RWPE2 (cell line): ENCODE measurements around the gene PLEKHG4B.
A peak's percentile ranks its signal among the peaks of the same experiment; 100 is the strongest.
"Not testable (repeated sequence)": the region's sequence is repeated elsewhere in the genome, so short reads cannot be mapped to it uniquely, and the experiment has no call there.

Experiments
- ATAC-seq: fragments of 200-7000 bp; cut with Tn5 transposase; 3 replicates; pipeline ENCODE4 v1.9.1; 2021; ENCODE audit warnings: low read depth
- DNase-seq: peaks from one replicate; pipeline ENCODE4 v3.0.0-alpha.2; 2020; ENCODE audit warnings: low spot score
- H3K27ac ChIP-seq: fragments of 450-650 bp; 2 replicates; pipeline ENCODE4 v1.5.1; 2017; ENCODE audit warnings: mild to moderate bottlenecking; ENCODE audit not compliant: poor library complexity, severe bottlenecking
- H3K27me3 ChIP-seq: fragments of 250-450 bp; sonication (Bioruptor Pico); 2 replicates; pipeline ENCODE4 v1.5.1; 2021; ENCODE audit warnings: mild to moderate bottlenecking, moderate library complexity; ENCODE audit not compliant: insufficient read depth, poor library complexity, severe bottlenecking
- H3K36me3 ChIP-seq: fragments of 250-450 bp; sonication (Bioruptor Pico); 2 replicates; pipeline ENCODE4 v1.5.1; 2020; ENCODE audit warnings: low read depth, mild to moderate bottlenecking, moderate library complexity
- H3K4me1 ChIP-seq: fragments of 250-450 bp; sonication (Bioruptor Pico); 2 replicates; pipeline ENCODE4 v1.5.1; 2021; ENCODE audit warnings: mild to moderate bottlenecking, moderate library complexity; ENCODE audit not compliant: insufficient read depth, poor library complexity, severe bottlenecking
- H3K4me3 ChIP-seq: fragments of 250-450 bp; sonication (Bioruptor Pico); 2 replicates; pipeline ENCODE4 v1.5.1; 2021; ENCODE audit warnings: mild to moderate bottlenecking, moderate library complexity; ENCODE audit not compliant: severe bottlenecking
- H3K9me3 ChIP-seq: fragments of 250-450 bp; sonication (Bioruptor Pico); 2 replicates; pipeline ENCODE4 v1.5.1; 2021; ENCODE audit warnings: mild to moderate bottlenecking, moderate library complexity; ENCODE audit not compliant: severe bottlenecking
- TF ChIP-seq, protein P1 (sequence below): fragments of 450-650 bp; IDR thresholded peaks from one replicate; pipeline ENCODE4 v1.5.1; 2017; ENCODE audit warnings: mild to moderate bottlenecking, moderate library complexity; ENCODE audit not compliant: poor library complexity, severe bottlenecking

Gene PLEKHG4B, protein sequence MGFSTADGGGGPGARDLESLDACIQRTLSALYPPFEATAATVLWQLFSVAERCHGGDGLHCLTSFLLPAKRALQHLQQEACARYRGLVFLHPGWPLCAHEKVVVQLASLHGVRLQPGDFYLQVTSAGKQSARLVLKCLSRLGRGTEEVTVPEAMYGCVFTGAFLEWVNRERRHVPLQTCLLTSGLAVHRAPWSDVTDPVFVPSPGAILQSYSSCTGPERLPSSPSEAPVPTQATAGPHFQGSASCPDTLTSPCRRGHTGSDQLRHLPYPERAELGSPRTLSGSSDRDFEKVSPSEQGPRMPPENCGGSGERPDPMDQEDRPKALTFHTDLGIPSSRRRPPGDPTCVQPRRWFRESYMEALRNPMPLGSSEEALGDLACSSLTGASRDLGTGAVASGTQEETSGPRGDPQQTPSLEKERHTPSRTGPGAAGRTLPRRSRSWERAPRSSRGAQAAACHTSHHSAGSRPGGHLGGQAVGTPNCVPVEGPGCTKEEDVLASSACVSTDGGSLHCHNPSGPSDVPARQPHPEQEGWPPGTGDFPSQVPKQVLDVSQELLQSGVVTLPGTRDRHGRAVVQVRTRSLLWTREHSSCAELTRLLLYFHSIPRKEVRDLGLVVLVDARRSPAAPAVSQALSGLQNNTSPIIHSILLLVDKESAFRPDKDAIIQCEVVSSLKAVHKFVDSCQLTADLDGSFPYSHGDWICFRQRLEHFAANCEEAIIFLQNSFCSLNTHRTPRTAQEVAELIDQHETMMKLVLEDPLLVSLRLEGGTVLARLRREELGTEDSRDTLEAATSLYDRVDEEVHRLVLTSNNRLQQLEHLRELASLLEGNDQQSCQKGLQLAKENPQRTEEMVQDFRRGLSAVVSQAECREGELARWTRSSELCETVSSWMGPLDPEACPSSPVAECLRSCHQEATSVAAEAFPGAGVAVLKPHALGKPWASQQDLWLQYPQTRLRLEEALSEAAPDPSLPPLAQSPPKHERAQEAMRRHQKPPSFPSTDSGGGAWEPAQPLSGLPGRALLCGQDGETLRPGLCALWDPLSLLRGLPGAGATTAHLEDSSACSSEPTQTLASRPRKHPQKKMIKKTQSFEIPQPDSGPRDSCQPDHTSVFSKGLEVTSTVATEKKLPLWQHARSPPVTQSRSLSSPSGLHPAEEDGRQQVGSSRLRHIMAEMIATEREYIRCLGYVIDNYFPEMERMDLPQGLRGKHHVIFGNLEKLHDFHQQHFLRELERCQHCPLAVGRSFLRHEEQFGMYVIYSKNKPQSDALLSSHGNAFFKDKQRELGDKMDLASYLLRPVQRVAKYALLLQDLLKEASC (N-terminal part only)

DNA sequence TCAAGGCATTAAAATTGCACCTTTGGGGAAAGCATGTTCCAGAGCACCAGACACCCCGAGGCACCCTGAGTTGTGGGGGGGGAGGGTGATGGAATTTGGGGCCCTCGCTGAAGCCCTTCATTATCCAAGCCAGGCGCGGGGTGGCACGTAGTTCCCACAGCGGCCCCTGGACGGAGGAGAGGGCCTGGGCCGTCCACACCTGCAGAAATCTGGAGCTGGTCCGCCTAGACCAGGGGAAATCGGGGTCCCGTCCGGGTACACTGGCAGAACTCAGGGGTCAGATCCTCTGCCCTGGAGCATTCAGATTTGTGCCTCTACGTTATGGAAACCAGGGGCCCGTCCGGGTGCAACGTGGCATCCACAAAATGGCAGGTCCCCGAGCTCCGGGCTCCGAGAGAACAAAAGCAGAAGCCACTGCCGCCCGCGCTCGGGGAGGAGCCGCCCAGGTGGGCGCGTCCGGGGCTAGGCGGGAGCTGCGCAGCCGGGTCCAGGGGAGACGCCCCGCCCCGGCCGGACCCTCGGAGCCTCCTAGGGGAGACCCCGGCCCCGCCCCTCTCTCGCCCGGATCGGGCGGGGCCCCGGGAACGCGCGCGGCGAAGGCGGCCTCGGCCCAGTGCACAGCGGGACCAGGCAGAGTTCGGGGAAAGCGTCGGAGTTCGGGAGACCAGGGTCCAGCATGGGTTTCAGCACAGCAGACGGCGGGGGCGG is at the start of gene PLEKHG4B:
Gene PLEKHG4B (plus strand): TSS at position 613 of the 708 bp plus-strand sequence. CDS start 64 bp downstream, at position 677.
- ATAC-seq (peak; percentile 57), DNase-seq (peak; percentile 68)
- TF ChIP-seq, protein P1, sequence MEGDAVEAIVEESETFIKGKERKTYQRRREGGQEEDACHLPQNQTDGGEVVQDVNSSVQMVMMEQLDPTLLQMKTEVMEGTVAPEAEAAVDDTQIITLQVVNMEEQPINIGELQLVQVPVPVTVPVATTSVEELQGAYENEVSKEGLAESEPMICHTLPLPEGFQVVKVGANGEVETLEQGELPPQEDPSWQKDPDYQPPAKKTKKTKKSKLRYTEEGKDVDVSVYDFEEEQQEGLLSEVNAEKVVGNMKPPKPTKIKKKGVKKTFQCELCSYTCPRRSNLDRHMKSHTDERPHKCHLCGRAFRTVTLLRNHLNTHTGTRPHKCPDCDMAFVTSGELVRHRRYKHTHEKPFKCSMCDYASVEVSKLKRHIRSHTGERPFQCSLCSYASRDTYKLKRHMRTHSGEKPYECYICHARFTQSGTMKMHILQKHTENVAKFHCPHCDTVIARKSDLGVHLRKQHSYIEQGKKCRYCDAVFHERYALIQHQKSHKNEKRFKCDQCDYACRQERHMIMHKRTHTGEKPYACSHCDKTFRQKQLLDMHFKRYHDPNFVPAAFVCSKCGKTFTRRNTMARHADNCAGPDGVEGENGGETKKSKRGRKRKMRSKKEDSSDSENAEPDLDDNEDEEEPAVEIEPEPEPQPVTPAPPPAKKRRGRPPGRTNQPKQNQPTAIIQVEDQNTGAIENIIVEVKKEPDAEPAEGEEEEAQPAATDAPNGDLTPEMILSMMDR, result no peak
- no peaks in the 10 kb centered on the region for H3K9me3 ChIP-seq
- no peak within 1 kb of the TSS for H3K27ac ChIP-seq
- no peaks in the 10 kb centered on the region for H3K4me1 ChIP-seq
- peak within 1 kb of the TSS; percentile 43 for H3K4me3 ChIP-seq
- H3K27me3 ChIP-seq, result peaks cover 73% of the 10 kb centered on the region
- H3K36me3 ChIP-seq, result no peaks in the 10 kb centered on the region

DNA sequence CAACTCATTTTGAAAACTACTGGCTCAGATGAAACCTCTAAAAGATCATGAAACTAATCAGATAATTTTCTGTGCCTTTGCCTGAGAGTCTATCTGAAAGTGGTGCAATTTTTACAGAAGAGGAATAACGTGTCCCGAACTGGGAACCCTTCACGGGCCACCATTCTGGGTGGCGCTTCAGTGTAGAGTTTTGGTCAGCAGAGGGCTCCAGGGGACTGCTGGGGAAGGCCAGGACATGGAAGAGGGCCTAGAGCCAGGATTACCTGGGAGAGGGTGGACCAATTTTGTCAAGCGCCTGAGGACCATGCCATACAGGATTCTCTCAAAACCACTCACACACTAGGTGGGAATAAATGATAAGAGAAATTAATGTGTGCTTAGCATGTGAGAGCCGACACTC is 49.7 kb upstream of the PLEKHG4B start:
- Histone ChIP-seq H3K9me3 (no peaks in the 10 kb centered on the region), H3K27me3 (peaks cover 41% of the 10 kb centered on the region), H3K4me3 (no peak overlapping the region), H3K27ac (no peak overlapping the region), H3K4me1 (no peaks in the 10 kb centered on the region), H3K36me3 (no peaks in the 10 kb centered on the region)
- ATAC-seq (peak; percentile 76), DNase-seq (no peak)
- TF ChIP-seq, protein P1, result peak; percentile 76

DNA sequence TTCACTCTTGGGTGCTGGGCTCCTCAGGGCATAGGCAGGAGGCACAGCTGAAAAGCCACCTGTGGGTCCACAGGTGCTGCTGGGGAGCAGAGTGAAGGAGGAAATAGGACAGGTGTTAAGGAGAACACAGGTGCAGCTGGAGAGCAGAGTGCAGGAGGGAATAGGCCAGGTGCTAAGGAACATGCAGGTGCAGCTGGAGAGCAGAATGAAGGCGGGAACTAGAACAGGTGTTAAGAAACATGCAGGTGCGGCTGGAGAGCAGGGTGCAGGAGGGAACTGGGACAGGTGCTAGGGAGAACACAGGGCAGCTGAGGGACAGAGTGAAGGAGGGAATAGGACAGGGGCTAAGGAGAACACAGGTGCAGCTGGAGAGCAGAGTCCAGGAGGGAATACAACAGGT is 43.8 kb upstream of the PLEKHG4B start:
- no peak overlapping the region for H3K4me3 ChIP-seq

DNA sequence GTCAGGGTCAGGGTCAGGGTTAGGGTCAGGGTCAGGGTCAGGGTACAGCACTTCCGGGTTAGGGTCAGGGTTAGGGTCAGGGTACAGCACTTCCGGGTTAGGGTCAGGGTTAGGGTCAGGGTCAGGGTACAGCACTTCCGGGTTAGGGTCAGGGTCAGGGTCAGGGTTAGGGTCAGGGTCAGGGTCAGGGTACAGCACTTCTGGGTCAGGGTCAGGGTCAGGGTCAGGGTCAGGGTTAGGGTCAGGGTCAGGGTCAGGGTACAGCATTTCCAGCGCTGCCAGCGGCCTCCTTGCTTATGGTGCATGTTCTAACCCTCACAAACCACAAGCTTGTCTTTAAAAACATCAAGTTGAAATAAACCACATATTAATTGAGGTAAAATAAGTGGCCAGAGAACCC is 42.4 kb upstream of the PLEKHG4B start:
- peaks cover 46% of the 10 kb centered on the region for H3K27me3 ChIP-seq
- not testable (repeated sequence) for H3K9me3 ChIP-seq, H3K4me3 ChIP-seq, H3K4me1 ChIP-seq, DNase-seq, ATAC-seq, H3K36me3 ChIP-seq, H3K27ac ChIP-seq

More for the DNA sequence above, 43.8 kb upstream of the PLEKHG4B start:
- Histone ChIP-seq H3K36me3 (no peaks in the 10 kb centered on the region), H3K4me1 (no peaks in the 10 kb centered on the region), H3K27ac (no peak overlapping the region), H3K9me3 (no peaks in the 10 kb centered on the region), H3K27me3 (peaks cover 35% of the 10 kb centered on the region)
- DNase-seq, result no peak
- TF ChIP-seq, protein P1, result no peak
- ATAC-seq, result no peak
